K562 (cell line): ENCODE data around the gene ARMC7. TPM values are rescaled to one million over a fixed set of nuclear protein-coding genes. Genes with fewer than 3 reads are reported as not detected.

ENCODE experiments used
- BACH1 ChIP-seq: fragments of 200-800 bp; sonication (Bioruptor generic); IDR thresholded peaks from 2 replicates; pipeline ENCODE4 v1.6.1; 2016; ENCODE audit warnings: missing genetic modification characterization, missing compliant biosample characterization
- CCNT2 ChIP-seq: IDR thresholded peaks from 2 replicates; pipeline ENCODE4 v1.6.1; 2011; ENCODE audit warnings: borderline replicate concordance, low read depth, mild to moderate bottlenecking, moderate library complexity, mixed read lengths, low read length; ENCODE audit not compliant: insufficient read length; ENCODE audit errors: extremely low read depth
- ERF ChIP-seq: fragments of 450-650 bp; formaldehyde crosslinking; IDR thresholded peaks from 2 replicates; pipeline ENCODE4 v1.4.0; 2020; ENCODE audit warnings: mild to moderate bottlenecking, mixed read lengths
- ESRRA ChIP-seq: fragments of 450-650 bp; IDR thresholded peaks from 2 replicates; pipeline ENCODE4 v1.6.1; 2014; ENCODE audit warnings: low read depth, mild to moderate bottlenecking, moderate library complexity, borderline replicate concordance
- NRF1 ChIP-seq, 2 experiments: fragments of 450-650 bp; IDR thresholded peaks in 1 of 2; conservative IDR thresholded peaks in 1 of 2; 2 replicates each; pipeline ENCODE4 v1.6.1; 2014; ENCODE audit warnings: mild to moderate bottlenecking in 2 of 2
- POLR2A ChIP-seq: fragments of 450-650 bp; conservative IDR thresholded peaks from 2 replicates; pipeline ENCODE4 v1.6.1; 2016
- POLR2AphosphoS2 ChIP-seq: IDR thresholded peaks from 2 replicates; pipeline ENCODE4 v1.6.1; 2012; ENCODE audit warnings: low read length, improper control_type of control experiment
- PRMT5 ChIP-seq: sonication (generic); formaldehyde crosslinking; IDR thresholded peaks from 2 replicates; pipeline ENCODE4 v1.5.0; 2020; ENCODE audit warnings: missing genetic modification reagents
- RBM15 ChIP-seq: fragments of 200-400 bp; formaldehyde crosslinking; IDR thresholded peaks from 2 replicates; pipeline ENCODE4 v1.6.1; 2018; ENCODE audit warnings: mild to moderate bottlenecking, low read length, moderate library complexity; ENCODE audit not compliant: insufficient read depth
- SMAD2 ChIP-seq: fragments of 150-350 bp; IDR thresholded peaks from 2 replicates; pipeline ENCODE4 v1.6.1; 2014; ENCODE audit warnings: low read depth, mild to moderate bottlenecking, low read length
- ZBTB9 ChIP-seq: fragments of 450-650 bp; formaldehyde crosslinking; IDR thresholded peaks from 2 replicates; pipeline ENCODE4 v1.4.0; 2020; ENCODE audit warnings: mild to moderate bottlenecking, moderate library complexity
- polyA plus RNA-seq, 8 experiments: library from polyadenylated mRNA; depleted of rRNA in 4 of 8; stranded (reverse) in 5 of 8; unstranded in 3 of 8; fragments of >200 nt; fragmentation: Nextera tagmentation in 2 of 8; fragmentation: Illumina TruSeq in 1 of 8; extraction: Ambion mirVana in 2 of 8; extraction: Trizol in 1 of 8; gene quantifications; 2 replicates each; pipeline versions ENCODE4 v1.2.1 to v1.2.3, GENCODE V29; 2011 to 2014; ENCODE audit warnings: inconsistent platforms in 1 of 8, missing spikeins in 1 of 8
- total RNA-seq, 7 experiments: library from RNA; depleted of rRNA in 6 of 7; stranded (reverse); fragments of >200 nt in 6 of 7; fragmentation: Illumina TruSeq in 2 of 7; extraction: Trizol in 2 of 7; gene quantifications; 2 replicates each; pipeline versions ENCODE4 v1.2.1 to v1.2.3, GENCODE V29; 2011 to 2021; ENCODE audit warnings: low replicate concordance in 1 of 7
- TF ChIP-seq, protein P1 (sequence below): fragments of 250-450 bp; sonication (Bioruptor Pico); IDR thresholded peaks from 2 replicates; pipeline ENCODE4 v1.4.0; 2020
- TF ChIP-seq, protein P2 (sequence below), 2 experiments: fragments of 200-800 bp in 1 of 2; sonication (Bioruptor generic) in 1 of 2; sonication (generic) in 1 of 2; formaldehyde crosslinking in 1 of 2; IDR thresholded peaks in 1 of 2; conservative IDR thresholded peaks in 1 of 2; 2 replicates each; pipeline versions ENCODE4 v1.5.0 to v1.6.1; 2016 to 2020; ENCODE audit warnings: missing compliant biosample characterization in 1 of 2, missing genetic modification characterization in 1 of 2, missing genetic modification reagents in 1 of 2
- TF ChIP-seq, protein P3 (sequence below): fragments of 450-650 bp; IDR thresholded peaks from 2 replicates; pipeline ENCODE4 v1.6.1; 2016; ENCODE audit warnings: missing biosample characterization, missing genetic modification characterization
- TF ChIP-seq, protein P4 (sequence below): sonication (generic); formaldehyde crosslinking; IDR thresholded peaks from 2 replicates; pipeline ENCODE4 v1.8.1; 2023; ENCODE audit warnings: mild to moderate bottlenecking, missing genetic modification reagents
- TF ChIP-seq, protein P5 (sequence below): fragments of 250-450 bp; sonication (Bioruptor Pico); IDR thresholded peaks from 2 replicates; pipeline ENCODE4 v1.9.0; 2021; ENCODE audit warnings: mild to moderate bottlenecking, inconsistent platforms

Gene ARMC7
- total and polyA plus RNA-seq, 9 of the 15 experiments (the other 6 are each of a cell fraction or from before 2014, with no cell fraction given): 1.4 to 15.2 (median 5.9) TPM

DNA sequence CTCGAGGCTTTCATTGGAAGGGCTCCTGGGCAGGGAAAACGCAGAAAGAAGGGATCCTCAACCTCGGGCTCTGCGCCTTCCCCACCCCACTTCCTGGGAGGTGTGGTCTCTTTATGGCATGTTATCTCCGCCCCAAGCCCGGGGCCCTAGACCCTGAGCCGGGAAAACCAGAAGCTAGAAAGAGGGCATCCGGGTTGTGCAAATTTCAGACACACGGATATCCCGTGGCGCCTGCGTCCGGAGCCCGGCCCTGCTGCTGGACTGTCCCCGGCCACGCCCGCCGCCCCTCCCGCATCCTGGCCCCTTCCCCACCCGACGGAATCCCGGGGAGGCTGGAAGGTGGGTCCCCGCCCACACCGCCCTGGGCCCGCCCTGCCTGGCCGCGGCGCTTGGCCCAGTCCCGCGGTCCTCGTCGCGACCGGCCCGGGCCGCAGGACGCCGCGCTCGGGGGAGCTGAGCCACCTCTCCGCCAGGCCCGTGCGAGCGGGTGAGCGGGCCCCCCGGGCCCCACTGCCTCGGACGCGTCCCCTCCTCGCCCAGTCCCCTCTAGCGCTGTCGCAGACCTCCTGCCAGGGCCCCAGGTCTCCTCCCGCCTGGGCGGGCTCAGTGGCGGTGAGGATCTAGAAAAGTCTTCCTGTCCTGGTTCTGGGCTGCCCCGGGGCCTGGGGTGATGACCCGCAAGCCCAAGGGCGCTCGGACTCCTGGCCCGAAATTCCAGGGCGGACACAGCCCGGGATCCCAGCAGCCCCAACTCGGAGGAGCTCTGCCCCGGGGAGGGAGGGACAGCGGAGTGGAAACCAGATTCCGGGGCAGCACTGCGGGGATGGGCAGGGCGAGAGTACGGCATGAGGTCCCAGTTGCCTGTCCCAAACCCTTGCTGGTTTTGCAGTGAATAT, 22.0 kb upstream of the ARMC7 start, which contains the start of gene SLC16A5 (continued):
- TF ChIP-seq, protein P1, sequence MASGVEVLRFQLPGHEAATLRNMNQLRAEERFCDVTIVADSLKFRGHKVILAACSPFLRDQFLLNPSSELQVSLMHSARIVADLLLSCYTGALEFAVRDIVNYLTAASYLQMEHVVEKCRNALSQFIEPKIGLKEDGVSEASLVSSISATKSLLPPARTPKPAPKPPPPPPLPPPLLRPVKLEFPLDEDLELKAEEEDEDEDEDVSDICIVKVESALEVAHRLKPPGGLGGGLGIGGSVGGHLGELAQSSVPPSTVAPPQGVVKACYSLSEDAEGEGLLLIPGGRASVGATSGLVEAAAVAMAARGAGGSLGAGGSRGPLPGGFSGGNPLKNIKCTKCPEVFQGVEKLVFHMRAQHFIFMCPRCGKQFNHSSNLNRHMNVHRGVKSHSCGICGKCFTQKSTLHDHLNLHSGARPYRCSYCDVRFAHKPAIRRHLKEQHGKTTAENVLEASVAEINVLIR (CRISPR knock-in tag): no peak
- TF ChIP-seq, protein P2, sequence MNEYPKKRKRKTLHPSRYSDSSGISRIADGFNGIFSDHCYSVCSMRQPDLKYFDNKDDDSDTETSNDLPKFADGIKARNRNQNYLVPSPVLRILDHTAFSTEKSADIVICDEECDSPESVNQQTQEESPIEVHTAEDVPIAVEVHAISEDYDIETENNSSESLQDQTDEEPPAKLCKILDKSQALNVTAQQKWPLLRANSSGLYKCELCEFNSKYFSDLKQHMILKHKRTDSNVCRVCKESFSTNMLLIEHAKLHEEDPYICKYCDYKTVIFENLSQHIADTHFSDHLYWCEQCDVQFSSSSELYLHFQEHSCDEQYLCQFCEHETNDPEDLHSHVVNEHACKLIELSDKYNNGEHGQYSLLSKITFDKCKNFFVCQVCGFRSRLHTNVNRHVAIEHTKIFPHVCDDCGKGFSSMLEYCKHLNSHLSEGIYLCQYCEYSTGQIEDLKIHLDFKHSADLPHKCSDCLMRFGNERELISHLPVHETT (CRISPR knock-in tag; conservative IDR thresholded peaks at IDR 0.05 in 1 of 2, IDR thresholded peaks at IDR 0.05 in 1 of 2): 0 out of 4 replicates have a peak, but pooled peaks of 1 of the 2 experiments have one; percentile 37
- TF ChIP-seq ERF (peak; percentile 50; the same call in 1 of the 2 replicates), BACH1 (no peak), CCNT2 (peak; percentile 40), PRMT5 (CRISPR knock-in tag) (no peak), ZBTB9 (CRISPR knock-in tag) (0 out of 2 replicates have a peak, but pooled peaks have one; percentile 69), ESRRA (0 out of 2 replicates have a peak, but pooled peaks have one; percentile 14), NRF1 (conservative IDR thresholded peaks at IDR 0.05 in 1 of 2, IDR thresholded peaks at IDR 0.05 in 1 of 2) (peak; percentile 85 to 87), SMAD2 (no peak), RBM15 (no peak), POLR2AphosphoS2 (no peak), POLR2A (peak; percentile 71)
- TF ChIP-seq, protein P3, sequence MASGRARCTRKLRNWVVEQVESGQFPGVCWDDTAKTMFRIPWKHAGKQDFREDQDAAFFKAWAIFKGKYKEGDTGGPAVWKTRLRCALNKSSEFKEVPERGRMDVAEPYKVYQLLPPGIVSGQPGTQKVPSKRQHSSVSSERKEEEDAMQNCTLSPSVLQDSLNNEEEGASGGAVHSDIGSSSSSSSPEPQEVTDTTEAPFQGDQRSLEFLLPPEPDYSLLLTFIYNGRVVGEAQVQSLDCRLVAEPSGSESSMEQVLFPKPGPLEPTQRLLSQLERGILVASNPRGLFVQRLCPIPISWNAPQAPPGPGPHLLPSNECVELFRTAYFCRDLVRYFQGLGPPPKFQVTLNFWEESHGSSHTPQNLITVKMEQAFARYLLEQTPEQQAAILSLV (tag): no peak
- TF ChIP-seq, protein P4, sequence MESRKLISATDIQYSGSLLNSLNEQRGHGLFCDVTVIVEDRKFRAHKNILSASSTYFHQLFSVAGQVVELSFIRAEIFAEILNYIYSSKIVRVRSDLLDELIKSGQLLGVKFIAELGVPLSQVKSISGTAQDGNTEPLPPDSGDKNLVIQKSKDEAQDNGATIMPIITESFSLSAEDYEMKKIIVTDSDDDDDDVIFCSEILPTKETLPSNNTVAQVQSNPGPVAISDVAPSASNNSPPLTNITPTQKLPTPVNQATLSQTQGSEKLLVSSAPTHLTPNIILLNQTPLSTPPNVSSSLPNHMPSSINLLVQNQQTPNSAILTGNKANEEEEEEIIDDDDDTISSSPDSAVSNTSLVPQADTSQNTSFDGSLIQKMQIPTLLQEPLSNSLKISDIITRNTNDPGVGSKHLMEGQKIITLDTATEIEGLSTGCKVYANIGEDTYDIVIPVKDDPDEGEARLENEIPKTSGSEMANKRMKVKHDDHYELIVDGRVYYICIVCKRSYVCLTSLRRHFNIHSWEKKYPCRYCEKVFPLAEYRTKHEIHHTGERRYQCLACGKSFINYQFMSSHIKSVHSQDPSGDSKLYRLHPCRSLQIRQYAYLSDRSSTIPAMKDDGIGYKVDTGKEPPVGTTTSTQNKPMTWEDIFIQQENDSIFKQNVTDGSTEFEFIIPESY (CRISPR knock-in tag): peak; percentile 94
- TF ChIP-seq, protein P5, sequence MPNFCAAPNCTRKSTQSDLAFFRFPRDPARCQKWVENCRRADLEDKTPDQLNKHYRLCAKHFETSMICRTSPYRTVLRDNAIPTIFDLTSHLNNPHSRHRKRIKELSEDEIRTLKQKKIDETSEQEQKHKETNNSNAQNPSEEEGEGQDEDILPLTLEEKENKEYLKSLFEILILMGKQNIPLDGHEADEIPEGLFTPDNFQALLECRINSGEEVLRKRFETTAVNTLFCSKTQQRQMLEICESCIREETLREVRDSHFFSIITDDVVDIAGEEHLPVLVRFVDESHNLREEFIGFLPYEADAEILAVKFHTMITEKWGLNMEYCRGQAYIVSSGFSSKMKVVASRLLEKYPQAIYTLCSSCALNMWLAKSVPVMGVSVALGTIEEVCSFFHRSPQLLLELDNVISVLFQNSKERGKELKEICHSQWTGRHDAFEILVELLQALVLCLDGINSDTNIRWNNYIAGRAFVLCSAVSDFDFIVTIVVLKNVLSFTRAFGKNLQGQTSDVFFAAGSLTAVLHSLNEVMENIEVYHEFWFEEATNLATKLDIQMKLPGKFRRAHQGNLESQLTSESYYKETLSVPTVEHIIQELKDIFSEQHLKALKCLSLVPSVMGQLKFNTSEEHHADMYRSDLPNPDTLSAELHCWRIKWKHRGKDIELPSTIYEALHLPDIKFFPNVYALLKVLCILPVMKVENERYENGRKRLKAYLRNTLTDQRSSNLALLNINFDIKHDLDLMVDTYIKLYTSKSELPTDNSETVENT: no peak
